ENCODE measurements around the gene FLCN.

FLCN gene

DNA sequence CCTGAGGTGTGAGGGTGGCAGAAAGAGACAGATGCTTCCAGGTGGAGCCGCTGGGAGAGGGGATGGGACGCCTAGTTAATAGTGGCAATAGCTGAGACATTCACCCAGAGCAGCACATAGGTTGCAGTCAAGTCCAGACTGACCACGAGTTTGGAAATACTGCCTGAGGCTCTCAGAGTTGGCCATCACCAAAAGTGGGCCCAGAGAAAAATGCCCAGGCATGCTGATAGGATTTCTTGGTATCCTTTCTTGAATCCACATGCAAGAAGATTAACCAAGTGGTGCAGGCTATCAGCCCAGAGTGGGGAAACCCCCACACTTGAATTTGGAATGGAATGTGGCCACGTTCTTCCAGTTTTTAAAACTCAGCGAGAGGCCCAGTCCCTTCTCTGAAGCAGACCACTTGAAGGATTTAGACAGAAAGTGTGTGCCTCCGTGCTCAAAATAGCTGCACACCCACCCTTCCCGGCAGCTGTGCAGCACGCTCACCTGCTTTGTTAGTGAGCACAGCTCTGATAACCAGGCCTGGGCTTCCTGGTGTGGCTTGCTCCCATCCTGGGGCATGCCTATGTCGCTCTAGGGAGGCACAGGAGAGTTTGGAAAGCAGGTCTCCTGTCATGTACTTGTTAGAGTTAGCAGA is 66.5 kb downstream of the FLCN start:
- H3K27me3 ChIP-seq (ENCODE audit: insufficient read depth, low read length), result no peaks in the 10 kb centered on the region
- H3K4me1 ChIP-seq (ENCODE audit: control insufficient read depth in 1 of 2, insufficient read depth in 2 of 2, low read length in 2 of 2), result no peaks in the 10 kb centered on the region
- no peak overlapping the region for H3K27ac ChIP-seq (ENCODE audit: low read depth, low read length)
- H3K4ac ChIP-seq (ENCODE audit: low read depth, low read length), result no peak overlapping the region
- no CpG with 5 or more reads among the region's 9 CpGs for WGBS (ENCODE audit: extremely low coverage, insufficient coverage, insufficient read length)
- H3K18ac ChIP-seq (ENCODE audit: low read length), result no peak overlapping the region
- H3K4me3 ChIP-seq (ENCODE audit: low read depth, low read length), result no peak overlapping the region
- no peak overlapping the region for H3K23ac ChIP-seq (ENCODE audit: low read length)
- H3K14ac ChIP-seq (ENCODE audit: low read length), result no peak overlapping the region
- H2BK120ac ChIP-seq (ENCODE audit: insufficient read depth, low read length, poor library complexity), result no peak overlapping the region
- no peak overlapping the region for H2BK12ac ChIP-seq (ENCODE audit: low read length)
- H4K91ac ChIP-seq (ENCODE audit: low read depth, low read length), result no peak overlapping the region
- H3K9ac ChIP-seq (ENCODE audit: low read length), result no peak overlapping the region
- peaks cover 1% of the 10 kb centered on the region for H3K9me3 ChIP-seq (ENCODE audit: insufficient read depth, low read depth, low read length)
- H2AK5ac ChIP-seq (ENCODE audit: low read length), result no peak overlapping the region
- H4K12ac ChIP-seq (ENCODE audit: low read depth, low read length), result no peak overlapping the region
- H3K36me3 ChIP-seq (ENCODE audit: control insufficient read depth in 1 of 2, insufficient read depth in 2 of 2, low read length in 2 of 2), result peaks cover 82 to 92% of the 10 kb centered on the region in 2 experiments
- H3K79me2 ChIP-seq (ENCODE audit: control insufficient read depth, insufficient read depth, low read length, poor library complexity), result no peaks in the 10 kb centered on the region
- H3K4me2 ChIP-seq (ENCODE audit: low read length), result no peak overlapping the region
- peak; percentile 91 to 96 for DNase-seq
- H4K8ac ChIP-seq (ENCODE audit: low read depth, low read length), result no peak overlapping the region
- no peak overlapping the region for H2BK5ac ChIP-seq (ENCODE audit: low read depth, low read length, poor library complexity)
- no peak overlapping the region for H2AFZ ChIP-seq (ENCODE audit: insufficient read depth, low read length, poor library complexity)
- H3K79me1 ChIP-seq (ENCODE audit: low read length), result no peaks in the 10 kb centered on the region

DNA sequence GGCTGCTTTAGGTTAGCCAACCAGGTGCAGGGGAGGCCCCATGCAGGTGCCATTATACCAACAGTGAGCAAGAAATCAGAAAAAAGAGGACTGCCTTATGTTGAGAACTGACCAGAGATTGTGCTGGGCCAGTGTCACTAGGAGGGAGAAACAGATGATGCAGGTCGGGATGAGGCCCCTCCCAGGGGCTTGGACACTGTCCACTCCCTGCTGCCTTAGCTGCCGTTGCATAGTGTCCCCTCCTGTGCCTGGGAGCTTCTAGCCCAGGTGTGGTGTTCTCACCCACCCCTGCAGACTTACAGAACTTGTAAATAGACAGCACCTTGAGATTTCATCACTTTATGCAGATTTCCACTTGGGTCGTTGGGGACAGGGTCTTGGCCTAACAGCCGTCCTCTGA is 67.6 kb downstream of the FLCN start:
- Histone ChIP-seq H3K4me2 (ENCODE audit: low read length) (no peak overlapping the region), H3K14ac (ENCODE audit: low read length) (no peak overlapping the region), H4K8ac (ENCODE audit: low read depth, low read length) (no peak overlapping the region), H3K79me1 (ENCODE audit: low read length) (no peaks in the 10 kb centered on the region), H4K91ac (ENCODE audit: low read depth, low read length) (no peak overlapping the region), H3K4ac (ENCODE audit: low read depth, low read length) (no peak overlapping the region), H3K9me3 (ENCODE audit: insufficient read depth, low read depth, low read length) (peaks cover 3% of the 10 kb centered on the region), H3K79me2 (ENCODE audit: control insufficient read depth, insufficient read depth, low read length, poor library complexity) (no peaks in the 10 kb centered on the region), H3K4me3 (ENCODE audit: low read depth, low read length) (no peak overlapping the region), H2BK5ac (ENCODE audit: low read depth, low read length, poor library complexity) (no peak overlapping the region), H3K27me3 (ENCODE audit: insufficient read depth, low read length) (no peaks in the 10 kb centered on the region), H4K12ac (ENCODE audit: low read depth, low read length) (no peak overlapping the region), H3K27ac (ENCODE audit: low read depth, low read length) (no peak overlapping the region), H2BK120ac (ENCODE audit: insufficient read depth, low read length, poor library complexity) (no peak overlapping the region), H3K23ac (ENCODE audit: low read length) (no peak overlapping the region), H3K4me1 (ENCODE audit: control insufficient read depth in 1 of 2, insufficient read depth in 2 of 2, low read length in 2 of 2) (no peaks in the 10 kb centered on the region), H2BK12ac (ENCODE audit: low read length) (no peak overlapping the region), H2AK5ac (ENCODE audit: low read length) (no peak overlapping the region), H3K9ac (ENCODE audit: low read length) (no peak overlapping the region), H3K18ac (ENCODE audit: low read length) (no peak overlapping the region), H2AFZ (ENCODE audit: insufficient read depth, low read length, poor library complexity) (no peak overlapping the region), H3K36me3 (ENCODE audit: control insufficient read depth in 1 of 2, insufficient read depth in 2 of 2, low read length in 2 of 2) (peaks cover 82 to 94% of the 10 kb centered on the region in 2 experiments)
- no peak for DNase-seq
- no CpG with 5 or more reads among the region's 4 CpGs for WGBS (ENCODE audit: extremely low coverage, insufficient coverage, insufficient read length)

DNA sequence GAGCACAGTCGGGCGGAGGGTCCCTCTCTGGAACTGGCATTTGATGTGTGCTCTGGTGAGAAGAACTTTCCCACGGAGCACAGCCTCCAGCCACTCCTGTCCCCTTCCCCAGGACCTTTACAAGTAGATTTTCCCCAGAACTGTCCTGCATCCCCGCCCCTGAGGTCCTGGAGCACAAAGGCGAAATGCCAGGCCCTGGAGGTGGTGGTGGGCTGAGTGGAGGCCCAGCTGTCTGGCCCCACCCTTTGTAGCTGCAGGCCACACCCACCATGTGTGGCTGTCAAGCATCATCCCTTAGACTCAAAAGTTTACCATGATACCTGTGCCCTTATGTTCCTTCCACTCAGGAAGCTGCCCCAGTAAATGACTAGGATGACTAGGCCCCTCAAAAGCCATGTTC is 68.6 kb downstream of the FLCN start:
- Histone ChIP-seq H4K12ac (ENCODE audit: low read depth, low read length) (no peak overlapping the region), H3K9ac (ENCODE audit: low read length) (no peak overlapping the region), H4K91ac (ENCODE audit: low read depth, low read length) (no peak overlapping the region), H3K36me3 (ENCODE audit: control insufficient read depth in 1 of 2, insufficient read depth in 2 of 2, low read length in 2 of 2) (peaks cover 77 to 92% of the 10 kb centered on the region in 2 experiments), H2AFZ (ENCODE audit: insufficient read depth, low read length, poor library complexity) (no peak overlapping the region), H3K27me3 (ENCODE audit: insufficient read depth, low read length) (no peaks in the 10 kb centered on the region), H3K18ac (ENCODE audit: low read length) (no peak overlapping the region), H3K79me1 (ENCODE audit: low read length) (no peaks in the 10 kb centered on the region), H2BK120ac (ENCODE audit: insufficient read depth, low read length, poor library complexity) (no peak overlapping the region), H3K79me2 (ENCODE audit: control insufficient read depth, insufficient read depth, low read length, poor library complexity) (no peaks in the 10 kb centered on the region), H2BK12ac (ENCODE audit: low read length) (no peak overlapping the region), H3K4me3 (ENCODE audit: low read depth, low read length) (no peak overlapping the region), H3K14ac (ENCODE audit: low read length) (no peak overlapping the region), H3K4me2 (ENCODE audit: low read length) (no peak overlapping the region), H2AK5ac (ENCODE audit: low read length) (no peak overlapping the region), H3K4me1 (ENCODE audit: control insufficient read depth in 1 of 2, insufficient read depth in 2 of 2, low read length in 2 of 2) (no peaks in the 10 kb centered on the region), H3K23ac (ENCODE audit: low read length) (no peak overlapping the region), H2BK5ac (ENCODE audit: low read depth, low read length, poor library complexity) (no peak overlapping the region), H4K8ac (ENCODE audit: low read depth, low read length) (no peak overlapping the region), H3K4ac (ENCODE audit: low read depth, low read length) (no peak overlapping the region), H3K27ac (ENCODE audit: low read depth, low read length) (no peak overlapping the region), H3K9me3 (ENCODE audit: insufficient read depth, low read depth, low read length) (peaks cover 4% of the 10 kb centered on the region)
- DNase-seq, result no peak
- no CpG with 5 or more reads among the region's 5 CpGs for WGBS (ENCODE audit: extremely low coverage, insufficient coverage, insufficient read length)

DNA sequence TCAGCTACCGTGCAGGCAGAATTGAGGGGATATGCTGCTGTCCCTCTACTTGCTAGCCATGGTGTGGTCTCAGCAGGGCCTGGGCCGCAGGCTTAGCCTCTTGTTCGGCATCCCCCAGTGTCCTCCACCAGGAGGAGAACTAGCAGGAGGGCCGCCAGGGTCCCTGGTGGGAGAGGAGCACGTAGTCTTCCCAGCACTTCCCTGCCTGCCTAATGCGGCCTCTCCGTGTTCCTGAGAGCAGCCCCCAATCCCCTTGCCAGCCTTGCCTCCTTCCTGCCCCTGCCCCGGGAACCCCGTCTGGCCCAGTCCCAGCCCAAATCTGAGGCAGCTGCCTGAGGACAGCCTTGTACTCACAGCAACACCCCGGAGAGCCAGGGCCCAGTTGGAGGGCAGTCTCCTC is 69.0 kb downstream of the FLCN start:
- no peak overlapping the region for H3K4me2 ChIP-seq (ENCODE audit: low read length)
- H3K4ac ChIP-seq (ENCODE audit: low read depth, low read length), result no peak overlapping the region
- H3K18ac ChIP-seq (ENCODE audit: low read length), result no peak overlapping the region
- no peak overlapping the region for H3K27ac ChIP-seq (ENCODE audit: low read depth, low read length)
- no peaks in the 10 kb centered on the region for H3K79me2 ChIP-seq (ENCODE audit: control insufficient read depth, insufficient read depth, low read length, poor library complexity)
- no peak overlapping the region for H3K4me3 ChIP-seq (ENCODE audit: low read depth, low read length)
- no peaks in the 10 kb centered on the region for H3K79me1 ChIP-seq (ENCODE audit: low read length)
- no peak overlapping the region for H2BK120ac ChIP-seq (ENCODE audit: insufficient read depth, low read length, poor library complexity)
- H2AFZ ChIP-seq (ENCODE audit: insufficient read depth, low read length, poor library complexity), result no peak overlapping the region
- WGBS (ENCODE audit: extremely low coverage, insufficient coverage, insufficient read length), result no CpG with 5 or more reads among the region's 10 CpGs
- no peak overlapping the region for H2BK5ac ChIP-seq (ENCODE audit: low read depth, low read length, poor library complexity)
- H2BK12ac ChIP-seq (ENCODE audit: low read length), result no peak overlapping the region
- H4K91ac ChIP-seq (ENCODE audit: low read depth, low read length), result no peak overlapping the region
- peaks cover 74 to 91% of the 10 kb centered on the region in 2 experiments for H3K36me3 ChIP-seq (ENCODE audit: control insufficient read depth in 1 of 2, insufficient read depth in 2 of 2, low read length in 2 of 2)
- DNase-seq, result no peak
- H3K9ac ChIP-seq (ENCODE audit: low read length), result no peak overlapping the region
- peaks cover 4% of the 10 kb centered on the region for H3K9me3 ChIP-seq (ENCODE audit: insufficient read depth, low read depth, low read length)
- H3K27me3 ChIP-seq (ENCODE audit: insufficient read depth, low read length), result no peaks in the 10 kb centered on the region
- H4K12ac ChIP-seq (ENCODE audit: low read depth, low read length), result no peak overlapping the region
- H3K23ac ChIP-seq (ENCODE audit: low read length), result no peak overlapping the region
- H2AK5ac ChIP-seq (ENCODE audit: low read length), result no peak overlapping the region
- H4K8ac ChIP-seq (ENCODE audit: low read depth, low read length), result no peak overlapping the region
- H3K4me1 ChIP-seq (ENCODE audit: control insufficient read depth in 1 of 2, insufficient read depth in 2 of 2, low read length in 2 of 2), result no peaks in the 10 kb centered on the region
- H3K14ac ChIP-seq (ENCODE audit: low read length), result no peak overlapping the region

Data from trophoblast cell (in vitro differentiated cells and primary cell).